H9 (cell line): ENCODE data around the gene GRB10. TPM values are rescaled to one million over a fixed set of nuclear protein-coding genes. Genes with fewer than 3 reads are reported as not detected.

ENCODE experiments used
- DNase-seq: peaks from one replicate; pipeline ENCODE4 v3.0.0-alpha.2; 2017
- H2AFZ ChIP-seq: one replicate; pipeline ENCODE4 v1.6.1; 2013; ENCODE audit warnings: mild to moderate bottlenecking, low read length, control low read depth, moderate library complexity
- H2AK5ac ChIP-seq: 2 replicates; pipeline ENCODE4 v1.6.1; 2013; ENCODE audit warnings: low read length, control low read depth, mixed read lengths; ENCODE audit not compliant: insufficient read length
- H2BK120ac ChIP-seq: one replicate; pipeline ENCODE4 v1.6.1; 2013; ENCODE audit warnings: low read depth, mild to moderate bottlenecking, low read length, control low read depth, inconsistent platforms; ENCODE audit not compliant: poor library complexity, severe bottlenecking
- H2BK12ac ChIP-seq: 2 replicates; pipeline ENCODE4 v1.6.1; 2013; ENCODE audit warnings: low read length, control low read depth, mixed read lengths, low read depth; ENCODE audit not compliant: insufficient read length
- H2BK15ac ChIP-seq: 2 replicates; pipeline ENCODE4 v1.6.1; 2013; ENCODE audit warnings: low read depth, low read length, control low read depth
- H2BK20ac ChIP-seq: one replicate; pipeline ENCODE4 v1.6.1; 2013; ENCODE audit warnings: low read depth, mild to moderate bottlenecking, low read length, control low read depth, inconsistent platforms; ENCODE audit not compliant: poor library complexity, severe bottlenecking
- H2BK5ac ChIP-seq: 2 replicates; pipeline ENCODE4 v1.6.1; 2013; ENCODE audit warnings: low read length, control low read depth, mixed read lengths; ENCODE audit not compliant: insufficient read length
- H3K14ac ChIP-seq: 2 replicates; pipeline ENCODE4 v1.6.1; 2013; ENCODE audit warnings: low read length, control low read depth; ENCODE audit not compliant: insufficient read depth
- H3K18ac ChIP-seq: 2 replicates; pipeline ENCODE4 v1.6.1; 2013; ENCODE audit warnings: low read depth, mild to moderate bottlenecking, mixed read lengths, low read length, control low read depth; ENCODE audit not compliant: insufficient read length
- H3K23ac ChIP-seq: 2 replicates; pipeline ENCODE4 v1.6.1; 2013; ENCODE audit warnings: low read length, control low read depth, mixed read lengths, low read depth; ENCODE audit not compliant: insufficient read length
- H3K23me2 ChIP-seq: 2 replicates; pipeline ENCODE4 v1.6.1; 2013; ENCODE audit warnings: low read depth, mild to moderate bottlenecking, mixed read lengths, low read length, control low read depth; ENCODE audit not compliant: insufficient read length, poor library complexity, severe bottlenecking
- H3K27ac ChIP-seq: 2 replicates; pipeline ENCODE4 v1.5.1; 2013; ENCODE audit warnings: low read length, control low read depth, mixed read lengths, low read depth; ENCODE audit not compliant: insufficient read length
- H3K27me3 ChIP-seq: 2 replicates; pipeline ENCODE4 v1.6.1; 2013; ENCODE audit warnings: low read length, control low read depth, inconsistent platforms; ENCODE audit not compliant: insufficient read depth
- H3K4ac ChIP-seq: 2 replicates; pipeline ENCODE4 v1.6.1; 2013; ENCODE audit warnings: low read depth, mild to moderate bottlenecking, control low read depth, inconsistent platforms, low read length, moderate library complexity
- H3K4me1 ChIP-seq: 2 replicates; pipeline ENCODE4 v1.6.1; 2013; ENCODE audit warnings: low read length, control low read depth, inconsistent platforms; ENCODE audit not compliant: insufficient read depth
- H3K4me2 ChIP-seq: 2 replicates; pipeline ENCODE4 v1.6.1; 2013; ENCODE audit warnings: low read length, control low read depth, mixed read lengths; ENCODE audit not compliant: insufficient read length, insufficient read depth
- H3K56ac ChIP-seq: 2 replicates; pipeline ENCODE4 v1.6.1; 2013; ENCODE audit warnings: low read depth, mild to moderate bottlenecking, mixed read lengths, low read length, control low read depth; ENCODE audit not compliant: insufficient read length
- H3K79me1 ChIP-seq: 2 replicates; pipeline ENCODE4 v1.6.1; 2013; ENCODE audit warnings: low read depth, mild to moderate bottlenecking, moderate library complexity, low read length, control low read depth, inconsistent platforms; ENCODE audit not compliant: insufficient read depth, poor library complexity, severe bottlenecking
- H3K79me2 ChIP-seq: 2 replicates; pipeline ENCODE4 v1.6.1; 2013; ENCODE audit warnings: low read length, control low read depth, inconsistent platforms; ENCODE audit not compliant: insufficient read depth
- H3K9ac ChIP-seq: 2 replicates; pipeline ENCODE4 v1.6.1; 2013; ENCODE audit warnings: low read length, control low read depth, mixed read lengths; ENCODE audit not compliant: insufficient read length; ENCODE audit errors: extremely low read depth
- H3K9me3 ChIP-seq: one replicate; pipeline ENCODE4 v1.6.1; 2013; ENCODE audit warnings: low read depth, low read length, inconsistent platforms; ENCODE audit not compliant: control insufficient read depth
- H3T11ph ChIP-seq: one replicate; pipeline ENCODE4 v1.6.1; 2013; ENCODE audit warnings: mild to moderate bottlenecking, low read length, control low read depth, inconsistent platforms
- H4K20me1 ChIP-seq: one replicate; pipeline ENCODE4 v1.6.1; 2013; ENCODE audit not compliant: control insufficient read depth, insufficient read length, insufficient read depth
- H4K5ac ChIP-seq: 2 replicates; pipeline ENCODE4 v1.6.1; 2013; ENCODE audit warnings: low read depth, mild to moderate bottlenecking, mixed read lengths, low read length, control low read depth; ENCODE audit not compliant: insufficient read length
- H4K8ac ChIP-seq: replicated peaks from 2 replicates; pipeline ENCODE4 v1.6.1; 2013; ENCODE audit warnings: low read length, control low read depth, mixed read lengths, low read depth; ENCODE audit not compliant: insufficient read length
- H4K91ac ChIP-seq: 2 replicates; pipeline ENCODE4 v1.6.1; 2013; ENCODE audit warnings: low read depth, mild to moderate bottlenecking, moderate library complexity, mixed read lengths, low read length, control low read depth; ENCODE audit not compliant: insufficient read length
- H3K27ac Mint-ChIP-seq, 3 experiments: 2 replicates in 2 of 3; 3 replicates in 1 of 3; pipeline ENCODE4 v1.8.0; 2020 to 2021; ENCODE audit warnings: mixed read lengths in 3 of 3, mild to moderate bottlenecking in 1 of 3, moderate library complexity in 1 of 3
- H3K27me3 Mint-ChIP-seq: 2 replicates; pipeline ENCODE4 v1.8.0; 2021; ENCODE audit warnings: low read depth, mild to moderate bottlenecking, moderate library complexity, mixed read lengths
- H3K36me3 Mint-ChIP-seq, 3 experiments: 2 replicates in 2 of 3; 3 replicates in 1 of 3; pipeline ENCODE4 v1.8.0; 2020 to 2021; ENCODE audit warnings: low read depth in 3 of 3, mixed read lengths in 3 of 3; ENCODE audit not compliant: insufficient read depth in 1 of 3
- H3K4me1 Mint-ChIP-seq, 2 experiments: 2 replicates each; pipeline ENCODE4 v1.8.0; 2020; ENCODE audit warnings: mixed read lengths in 2 of 2
- H3K4me3 Mint-ChIP-seq, 2 experiments: 2 replicates in 1 of 2; 3 replicates in 1 of 2; pipeline ENCODE4 v1.8.0; 2020 to 2021; ENCODE audit warnings: mild to moderate bottlenecking in 2 of 2, mixed read lengths in 2 of 2, moderate library complexity in 1 of 2
- H3K9me3 Mint-ChIP-seq, 2 experiments: 2 replicates in 1 of 2; 3 replicates in 1 of 2; pipeline ENCODE4 v1.8.0; 2020; ENCODE audit warnings: mild to moderate bottlenecking in 2 of 2, mixed read lengths in 2 of 2, moderate library complexity in 1 of 2
- CTCF ChIP-seq: fragments of 200-600 bp; sonication (generic); conservative IDR thresholded peaks from 3 replicates; pipeline ENCODE4 v1.8.0; 2021; ENCODE audit warnings: antibody characterized with exemption, mild to moderate bottlenecking
- whole genome bisulfite sequencing: extraction: QIAGEN DNeasy Blood & Tissue Kit; methylation state at CpG from one replicate; pipeline ENCODE4 v1.1.7; 2013; ENCODE audit warnings: missing lambda C conversion rate, low lambda C conversion rate, mixed read lengths; ENCODE audit not compliant: insufficient read length; ENCODE audit errors: extremely low coverage; 5-methylcytosine and 5-hydroxymethylcytosine counted together
- total RNA-seq: library from RNA; stranded (reverse); gene quantifications from 2 replicates; pipeline ENCODE4 v1.2.1, GENCODE V29; 2021

GRB10 gene
- total RNA-seq, 1 experiment from 2014 or later = 108 TPM

GRCh38 chr7:50553973-50554372 lies 228.7 kb downstream of the GRB10 start:
- WGBS = no CpG with 5 or more reads among the region's 3 CpGs
- Histone ChIP-seq H3K79me2 (no peaks in the 10 kb centered on the region), H4K8ac (no peak overlapping the region), H3K27ac (no peak overlapping the region), H3K18ac (no peak overlapping the region), H3K14ac (no peak overlapping the region), H2BK12ac (no peak overlapping the region), H2AK5ac (no peak overlapping the region), H3K9me3 (no peaks in the 10 kb centered on the region), H2BK20ac (no peak overlapping the region), H3K79me1 (no peaks in the 10 kb centered on the region), H3K56ac (no peak overlapping the region), H3K27me3 (no peaks in the 10 kb centered on the region), H3K4ac (no peak overlapping the region), H2AFZ (no peak overlapping the region), H3K9ac (no peak overlapping the region), H3K23ac (no peak overlapping the region), H2BK15ac (no peak overlapping the region), H3T11ph (no peak overlapping the region), H3K4me2 (no peak overlapping the region), H3K4me1 (peaks cover 3% of the 10 kb centered on the region; the same call in 1 of the 2 replicates), H4K20me1 (no peaks in the 10 kb centered on the region), H4K91ac (no peak overlapping the region), H4K5ac (no peak overlapping the region), H3K23me2 (no peaks in the 10 kb centered on the region), H2BK5ac (no peak overlapping the region), H2BK120ac (no peak overlapping the region)
- no peaks in the 10 kb centered on the region for H3K36me3 Mint-ChIP-seq
- DNase-seq = no peak
- peaks cover 20 to 37% of the 10 kb centered on the region in 2 experiments for H3K4me1 Mint-ChIP-seq
- H3K27ac Mint-ChIP-seq = no peak overlapping the region; a peak in 1 of 7 replicates
- H3K9me3 Mint-ChIP-seq = no peaks in the 10 kb centered on the region; a peak in 1 of 5 replicates
- no peaks in the 10 kb centered on the region; the same call in 1 of the 2 replicates for H3K27me3 Mint-ChIP-seq
- TF ChIP-seq CTCF = no peak
- no peak overlapping the region for H3K4me3 Mint-ChIP-seq
